K562 (cell line): Measurements from ENCODE around the gene KCNAB1. TPM values are rescaled to one million over a fixed set of nuclear protein-coding genes. Genes with fewer than 3 reads are reported as not detected.

Experiments
- ATAC-seq: fragments of 200-7000 bp; cut with Tn5 transposase; 3 replicates; pipeline ENCODE4 v1.9.1; 2020; ENCODE audit warnings: moderate library complexity
- BruUV-seq: library from RNA; stranded (reverse); fragments of 400-500 nt; replicated peaks from 2 replicates; lab custom pipeline; 2021; lab: Mats Ljungman, UMichigan
- CTCF ChIA-PET: fragments of 300-600 bp; formaldehyde crosslinking; extraction: SDS; loops from one replicate; lab custom pipeline; 2021; ENCODE audit warnings: low intra/inter-chr PET ratio; lab: Yijun Ruan, JAX
- POLR2A ChIA-PET: fragments of 300-600, 350-650 bp; sonication (Branson Sonifier 250); formaldehyde crosslinking; extraction: SDS; loops from one replicate; lab custom pipeline; 2021; ENCODE audit warnings: antibody characterized with exemption, inconsistent platforms; lab: Yijun Ruan, JAX
- DNase-seq, 4 experiments: peaks; one replicate each; pipeline versions ENCODE4 v3.0.0 to v3.0.0-alpha.2; 2011 to 2018; ENCODE audit warnings: low spot score in 3 of 4, mixed read lengths in 3 of 4; ENCODE audit errors: extremely low read depth in 1 of 4
- FAIRE-seq: peaks from 2 replicates; lab custom pipeline; 2011; peaks lifted over from hg19 to GRCh38; lab: Jason Lieb, UNC
- H2AFZ ChIP-seq: 2 replicates; pipeline ENCODE4 v1.6.0; 2011; ENCODE audit warnings: low read depth, low read length, control low read depth, inconsistent platforms
- H3K27ac ChIP-seq: fragments of 200-600 bp; 3 replicates; pipeline ENCODE4 v1.8.0; 2011; ENCODE audit warnings: low read depth, mild to moderate bottlenecking, control low read depth, inconsistent platforms, low read length, moderate library complexity, mixed read lengths; ENCODE audit errors: extremely low read depth
- H3K27me3 ChIP-seq, 2 experiments: fragments of 300-600 bp in 1 of 2; 2 replicates in 1 of 2; 3 replicates in 1 of 2; pipeline versions ENCODE4 v1.6.0 to v1.8.0; 2011; ENCODE audit warnings: inconsistent platforms in 2 of 2, low read length in 2 of 2, mild to moderate bottlenecking in 1 of 2, mixed read lengths in 1 of 2, moderate library complexity in 1 of 2; ENCODE audit not compliant: control insufficient read depth in 2 of 2, insufficient read depth in 2 of 2
- H3K36me3 ChIP-seq: fragments of 300-600 bp; 3 replicates; pipeline ENCODE4 v1.8.0; 2011; ENCODE audit warnings: mild to moderate bottlenecking, low read length, inconsistent platforms; ENCODE audit not compliant: control insufficient read depth, insufficient read depth
- H3K4me1 ChIP-seq, 2 experiments: fragments of 200-600 bp in 1 of 2; replicated peaks in 1 of 2; 2 replicates in 1 of 2; 3 replicates in 1 of 2; pipeline versions ENCODE4 v1.5.1 to v1.8.0; 2011; ENCODE audit warnings: inconsistent platforms in 2 of 2, low read length in 2 of 2, mild to moderate bottlenecking in 1 of 2, mixed read lengths in 1 of 2, moderate library complexity in 1 of 2; ENCODE audit not compliant: control insufficient read depth in 2 of 2, insufficient read depth in 2 of 2
- H3K4me2 ChIP-seq: 2 replicates; pipeline ENCODE4 v1.6.1; 2011; ENCODE audit warnings: low read length, control low read depth, inconsistent platforms, mixed read lengths; ENCODE audit not compliant: insufficient read depth
- H3K4me3 ChIP-seq: fragments of 200-600 bp; sonication (generic), shearing (Covaris generic); 2 replicates; pipeline ENCODE4 v1.5.1; 2016; ENCODE audit warnings: control low read depth, inconsistent platforms
- H3K79me2 ChIP-seq: fragments of 200-600 bp; 3 replicates; pipeline ENCODE4 v1.8.0; 2011; ENCODE audit warnings: low read length, inconsistent platforms; ENCODE audit not compliant: control insufficient read depth, insufficient read depth
- H3K9ac ChIP-seq, 2 experiments: 2 replicates each; pipeline versions ENCODE4 v1.6.0 to v1.6.1; 2011; ENCODE audit warnings: low read depth in 2 of 2, low read length in 2 of 2, control low read depth in 1 of 2, inconsistent platforms in 1 of 2, mild to moderate bottlenecking in 1 of 2, mixed read lengths in 1 of 2; ENCODE audit not compliant: insufficient read depth in 1 of 2
- H3K9me1 ChIP-seq: one replicate; pipeline ENCODE4 v1.6.0; 2011; ENCODE audit warnings: inconsistent platforms, mild to moderate bottlenecking, low read length, moderate library complexity; ENCODE audit not compliant: control insufficient read depth, insufficient read depth
- H3K9me3 ChIP-seq: replicated peaks from 2 replicates; pipeline ENCODE4 v1.5.1; 2011; ENCODE audit warnings: low read depth, low read length, inconsistent platforms; ENCODE audit not compliant: control insufficient read depth, insufficient read depth
- H4K20me1 ChIP-seq: replicated peaks from 2 replicates; pipeline ENCODE4 v1.6.1; 2011; ENCODE audit warnings: low read length, inconsistent platforms, mixed read lengths; ENCODE audit not compliant: control insufficient read depth, insufficient read depth
- BMI1 ChIP-seq: fragments of 150-350 bp; IDR thresholded peaks from 2 replicates; pipeline ENCODE4 v1.6.1; 2014; ENCODE audit warnings: low read length
- ELF1 ChIP-seq: fragments of 200-800 bp; sonication (Bioruptor generic); IDR thresholded peaks from 2 replicates; pipeline ENCODE4 v1.6.1; 2016; ENCODE audit warnings: missing genetic modification characterization, missing compliant biosample characterization
- IRF2 ChIP-seq: sonication (generic); formaldehyde crosslinking; IDR thresholded peaks from 2 replicates; pipeline ENCODE4 v1.8.1; 2022; ENCODE audit warnings: mild to moderate bottlenecking, missing genetic modification reagents
- TEAD4 ChIP-seq, 2 experiments: sonication (generic) in 1 of 2; formaldehyde crosslinking in 1 of 2; IDR thresholded peaks; 2 replicates each; pipeline versions ENCODE4 v1.6.1 to v1.8.0; 2012 to 2022; ENCODE audit warnings: borderline replicate concordance in 1 of 2, inconsistent platforms in 1 of 2, low read length in 1 of 2, mild to moderate bottlenecking in 1 of 2, missing genetic modification reagents in 1 of 2
- WGBS: fragments of 100-300 bp; shearing (Covaris generic); methylation state at CpG from one replicate; pipeline ENCODE4 v1.1.6; 2016; ENCODE audit warnings: low coverage, mixed read lengths; ENCODE audit not compliant: insufficient coverage; ENCODE audit errors: missing lambda C conversion rate; 5-methylcytosine and 5-hydroxymethylcytosine counted together
- in situ Hi-C: fragments of 300-500 bp; cut with MboI; formaldehyde crosslinking; loops from 4 replicates; pipeline ENCODE4 v1.15.0; 2018; ENCODE audit warnings: inconsistent platforms, mixed read lengths
- intact Hi-C: fragments of 100-400 bp; cut with micrococcal nuclease; formaldehyde crosslinking; loops from 2 replicates; pipeline ENCODE4 v1.14.2; 2022
- polyA plus RNA-seq, 8 experiments: library from polyadenylated mRNA; depleted of rRNA in 4 of 8; stranded (reverse) in 5 of 8; unstranded in 3 of 8; fragments of >200 nt; fragmentation: Nextera tagmentation in 2 of 8; fragmentation: Illumina TruSeq in 1 of 8; extraction: Ambion mirVana in 2 of 8; extraction: Trizol in 1 of 8; gene quantifications; 2 replicates each; pipeline versions ENCODE4 v1.2.1 to v1.2.3, GENCODE V29; 2011 to 2014; ENCODE audit warnings: inconsistent platforms in 1 of 8, missing spikeins in 1 of 8
- total RNA-seq, 7 experiments: library from RNA; depleted of rRNA in 6 of 7; stranded (reverse); fragments of >200 nt in 6 of 7; fragmentation: Illumina TruSeq in 2 of 7; extraction: Trizol in 2 of 7; gene quantifications; 2 replicates each; pipeline versions ENCODE4 v1.2.1 to v1.2.3, GENCODE V29; 2011 to 2021; ENCODE audit warnings: low replicate concordance in 1 of 7
- TF ChIP-seq, protein P1 (sequence below): fragments of 450-650 bp; IDR thresholded peaks from 2 replicates; pipeline ENCODE4 v1.6.1; 2016; ENCODE audit warnings: low read depth, mild to moderate bottlenecking, moderate library complexity
- TF ChIP-seq, protein P2 (sequence below): fragments of 250-450 bp; sonication (Bioruptor Pico); IDR thresholded peaks from 2 replicates; pipeline ENCODE4 v1.4.0; 2020; ENCODE audit warnings: borderline replicate concordance

KCNAB1 gene
- total and polyA plus RNA-seq, 9 of the 15 experiments (the other 6 are each of a cell fraction or from before 2014, with no cell fraction given) = 0.14 to 1.2 (median 0.51) TPM

DNA sequence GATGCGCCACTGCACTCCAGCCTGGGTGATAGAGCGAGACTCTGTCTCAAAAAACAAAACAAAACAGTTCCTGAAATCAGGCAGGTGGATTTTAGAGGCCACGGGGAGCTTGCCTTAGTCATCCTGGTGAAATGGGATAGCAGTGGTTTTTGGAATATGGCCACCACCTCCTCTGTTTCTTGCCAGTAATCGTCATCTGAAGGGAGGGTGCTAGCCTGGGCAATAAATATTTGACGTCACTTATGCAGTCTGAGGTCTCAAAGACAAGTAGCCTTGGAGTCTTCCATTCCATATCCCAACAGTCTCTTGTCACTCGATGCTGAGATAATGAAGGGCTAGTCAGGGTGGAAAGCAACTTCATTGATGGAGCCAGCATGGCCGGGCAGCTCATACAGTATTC is 55.2 kb downstream of the KCNAB1 start:
- no peak for ATAC-seq
- no peaks in the 10 kb centered on the region for H3K79me2 ChIP-seq
- H4K20me1 ChIP-seq = no peaks in the 10 kb centered on the region
- peaks cover 17 to 22% of the 10 kb centered on the region in 2 experiments; a peak in 3 of 5 replicates for H3K27me3 ChIP-seq
- H2AFZ ChIP-seq = no peak overlapping the region
- WGBS = 0% methylated on average over 7 of the region's 7 CpGs
- H3K36me3 ChIP-seq = no peaks in the 10 kb centered on the region
- no peaks in the 10 kb centered on the region for H3K9me3 ChIP-seq
- H3K4me2 ChIP-seq = no peak overlapping the region
- intact Hi-C loops = no loop called here
- no peak for DNase-seq
- no peak for TF ChIP-seq BMI1
- TF ChIP-seq, all 486 proteins: peak for 0
- H3K9me1 ChIP-seq = no peaks in the 10 kb centered on the region
- H3K27ac ChIP-seq = no peak overlapping the region
- in situ Hi-C loops = no loop called here
- BruUV-seq = no TSS peak
- H3K4me3 ChIP-seq = no peak overlapping the region
- no peak overlapping the region for H3K9ac ChIP-seq
- H3K4me1 ChIP-seq = peaks cover 0 to 3% of the 10 kb centered on the region in 2 experiments; a peak in 1 of 5 replicates
- no peak for FAIRE-seq
- CTCF ChIA-PET = no interaction called here
- POLR2A ChIA-PET = no interaction called here

DNA sequence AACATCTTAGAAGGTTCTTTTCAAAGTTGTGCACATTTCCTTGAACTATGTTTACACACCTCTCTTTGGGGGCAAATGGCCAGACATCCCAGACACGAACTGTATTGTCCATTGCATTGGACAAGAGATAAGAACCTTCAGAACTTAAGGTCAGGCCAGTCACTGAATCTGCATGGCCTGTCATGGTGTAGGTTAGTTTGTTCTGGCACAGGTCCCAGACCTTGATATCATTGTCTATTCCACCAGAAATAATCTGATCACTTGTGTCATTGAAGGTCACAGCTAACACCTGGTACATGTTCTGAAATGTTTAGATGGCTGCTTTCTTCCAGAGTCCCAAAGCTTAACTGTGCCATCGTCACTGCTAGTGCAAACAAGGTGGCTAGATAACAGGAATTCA is 55.7 kb downstream of the KCNAB1 start:
- 0% methylated on average over 2 of the region's 2 CpGs for WGBS
- no TSS peak for BruUV-seq
- in situ Hi-C loops = no loop called here
- H2AFZ ChIP-seq = no peak overlapping the region
- TF ChIP-seq, protein P1, sequence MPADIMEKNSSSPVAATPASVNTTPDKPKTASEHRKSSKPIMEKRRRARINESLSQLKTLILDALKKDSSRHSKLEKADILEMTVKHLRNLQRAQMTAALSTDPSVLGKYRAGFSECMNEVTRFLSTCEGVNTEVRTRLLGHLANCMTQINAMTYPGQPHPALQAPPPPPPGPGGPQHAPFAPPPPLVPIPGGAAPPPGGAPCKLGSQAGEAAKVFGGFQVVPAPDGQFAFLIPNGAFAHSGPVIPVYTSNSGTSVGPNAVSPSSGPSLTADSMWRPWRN = no peak
- TF ChIP-seq IRF2 (CRISPR knock-in tag) = no peak
- TF ChIP-seq TEAD4 (IDR thresholded peaks at IDR 0.05; ENCODE audit: low read length) = no peak
- TF ChIP-seq TEAD4 (CRISPR knock-in tag; IDR thresholded peaks at IDR 0.05; ENCODE audit: borderline replicate concordance) = no peak
- no peak for TF ChIP-seq ELF1 (tag)
- TF ChIP-seq, protein P2, sequence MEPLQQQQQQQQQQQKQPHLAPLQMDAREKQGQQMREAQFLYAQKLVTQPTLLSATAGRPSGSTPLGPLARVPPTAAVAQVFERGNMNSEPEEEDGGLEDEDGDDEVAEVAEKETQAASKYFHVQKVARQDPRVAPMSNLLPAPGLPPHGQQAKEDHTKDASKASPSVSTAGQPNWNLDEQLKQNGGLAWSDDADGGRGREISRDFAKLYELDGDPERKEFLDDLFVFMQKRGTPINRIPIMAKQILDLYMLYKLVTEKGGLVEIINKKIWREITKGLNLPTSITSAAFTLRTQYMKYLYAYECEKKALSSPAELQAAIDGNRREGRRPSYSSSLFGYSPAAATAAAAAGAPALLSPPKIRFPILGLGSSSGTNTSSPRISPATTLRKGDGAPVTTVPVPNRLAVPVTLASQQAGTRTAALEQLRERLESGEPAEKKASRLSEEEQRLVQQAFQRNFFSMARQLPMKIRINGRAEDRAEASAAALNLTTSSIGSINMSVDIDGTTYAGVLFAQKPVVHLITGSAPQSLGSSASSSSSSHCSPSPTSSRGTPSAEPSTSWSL (CRISPR knock-in tag) = no peak
- TF ChIP-seq, all 486 proteins: peak for 0
- Histone ChIP-seq H3K4me1 (peaks cover 0 to 3% of the 10 kb centered on the region in 2 experiments; a peak in 1 of 5 replicates), H3K27ac (no peak overlapping the region), H4K20me1 (no peaks in the 10 kb centered on the region), H3K9ac (no peak overlapping the region), H3K4me3 (no peak overlapping the region), H3K27me3 (peaks cover 17 to 22% of the 10 kb centered on the region in 2 experiments; a peak in 3 of 5 replicates), H3K36me3 (no peaks in the 10 kb centered on the region), H3K9me3 (no peaks in the 10 kb centered on the region), H3K79me2 (no peaks in the 10 kb centered on the region), H3K9me1 (no peaks in the 10 kb centered on the region), H3K4me2 (no peak overlapping the region)
- CTCF ChIA-PET = no interaction called here
- DNase-seq (no peak), ATAC-seq (no peak), FAIRE-seq (no peak)
- intact Hi-C loops = no loop called here
- POLR2A ChIA-PET = no interaction called here
